Stimulated activated CD4-positive, alpha-beta T cell treated with anti-CD3 and anti-CD28 coated beads, Interleukin-1b, Interleukin-23, amount 100 ng/mL, for 48 hours (primary cell): ENCODE measurements around the gene PHKG1.
"Not testable (repeated sequence)": the region's sequence is repeated elsewhere in the genome, so short reads cannot be mapped to it uniquely, and the experiment has no call there.

Source experiments
- DNase-seq: peaks from one replicate; pipeline ENCODE4 v3.0.0-alpha.2; 2020

PHKG1 gene

GRCh38 chr7:56033671-56034432 is 58.9 kb downstream of the PHKG1 start:
- DNase-seq = peak; percentile 62

DNA sequence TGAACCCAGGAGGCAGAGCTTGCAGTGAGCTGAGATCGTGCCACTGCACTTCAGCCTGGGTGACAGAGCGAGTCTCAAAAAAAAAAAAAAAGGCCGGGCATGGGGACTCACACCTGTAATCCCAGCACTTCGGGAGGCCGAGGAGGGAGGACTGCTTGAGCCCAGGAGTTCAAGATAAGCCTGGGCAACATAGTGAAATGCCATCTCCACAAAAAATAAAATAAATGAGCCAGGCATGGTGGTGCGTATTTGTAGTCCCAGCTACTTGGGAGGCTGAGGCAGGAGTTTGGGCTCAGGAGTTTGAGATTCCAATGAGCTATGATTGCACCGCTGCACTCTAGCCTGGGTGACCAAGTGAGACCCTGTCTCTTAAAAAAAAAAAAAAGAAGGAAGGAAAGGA is 60.2 kb downstream of the PHKG1 start:
- not testable (repeated sequence) for DNase-seq

DNA sequence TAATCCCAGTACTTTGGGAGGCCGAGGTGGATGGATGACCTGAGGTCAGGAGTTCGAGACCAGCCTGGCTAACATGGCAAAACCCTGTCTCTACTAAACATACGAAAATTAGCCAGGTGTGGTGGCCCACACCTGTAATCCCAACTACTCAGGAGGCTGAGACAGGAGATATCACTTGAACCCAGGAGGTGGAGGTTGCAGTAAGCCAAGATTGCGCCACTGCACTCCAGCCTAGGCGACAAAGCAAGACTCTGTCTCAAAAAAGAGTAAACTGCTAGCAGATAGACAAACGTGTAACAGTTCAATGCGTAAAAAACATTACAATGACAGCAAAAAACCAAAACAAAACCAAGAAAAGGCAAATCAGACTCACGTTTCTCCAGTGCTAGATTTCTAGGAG is 61.2 kb downstream of the PHKG1 start:
- not testable (repeated sequence) for DNase-seq

DNA sequence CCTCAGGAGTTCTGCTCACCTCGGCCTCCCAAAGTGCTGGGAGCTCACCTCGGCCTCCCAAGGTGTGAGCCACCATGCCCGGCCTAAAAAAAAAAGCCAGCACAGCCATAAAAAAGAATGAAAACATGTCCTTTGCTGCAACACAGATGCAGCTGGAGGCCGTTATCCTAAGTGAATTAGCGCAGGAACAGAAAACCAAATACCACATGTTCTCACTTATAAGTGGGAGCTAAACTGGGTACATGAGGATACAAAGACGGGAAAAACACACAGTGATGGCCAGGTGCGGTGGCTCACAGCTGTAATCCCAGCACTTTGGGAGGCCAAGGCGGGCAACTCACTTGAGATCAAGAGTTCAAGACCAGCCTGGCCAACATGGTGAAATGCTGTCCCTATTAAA is 62.4 kb downstream of the PHKG1 start:
- no peak for DNase-seq
